Stimulated activated naive CD8-positive, alpha-beta T cell treated with anti-CD3 and anti-CD28 coated beads, Interleukin-15, amount 100 ng/mL, for 72 hours (primary cell): ENCODE results near the gene SLC24A3.

Source experiments
- ATAC-seq: fragments of 150-1000 bp; cut with Tn5 transposase; 2 replicates; pipeline ENCODE4 v1.10.0; 2021; ENCODE audit warnings: mild to moderate bottlenecking, moderate library complexity
- DNase-seq, 2 donors: peaks; one replicate each; pipeline ENCODE4 v3.0.0; 2021 to 2022
- H3K27ac Mint-ChIP-seq, 2 donors: one replicate each; pipeline ENCODE4 v1.8.0; 2022; ENCODE audit warnings: mild to moderate bottlenecking in 2 of 2, mixed read lengths in 2 of 2, moderate library complexity in 2 of 2
- H3K27me3 Mint-ChIP-seq: one replicate; pipeline ENCODE4 v1.8.0; 2022; ENCODE audit warnings: mixed read lengths
- H3K4me1 Mint-ChIP-seq: one replicate; pipeline ENCODE4 v1.8.0; 2022; ENCODE audit warnings: mild to moderate bottlenecking, mixed read lengths
- H3K4me3 Mint-ChIP-seq, 2 donors: one replicate each; pipeline ENCODE4 v1.8.0; 2022; ENCODE audit warnings: mild to moderate bottlenecking in 2 of 2, mixed read lengths in 2 of 2, moderate library complexity in 1 of 2
- H3K9me3 Mint-ChIP-seq, 2 donors: one replicate each; pipeline ENCODE4 v1.8.0; 2022; ENCODE audit warnings: mixed read lengths in 2 of 2

Gene SLC24A3

DNA sequence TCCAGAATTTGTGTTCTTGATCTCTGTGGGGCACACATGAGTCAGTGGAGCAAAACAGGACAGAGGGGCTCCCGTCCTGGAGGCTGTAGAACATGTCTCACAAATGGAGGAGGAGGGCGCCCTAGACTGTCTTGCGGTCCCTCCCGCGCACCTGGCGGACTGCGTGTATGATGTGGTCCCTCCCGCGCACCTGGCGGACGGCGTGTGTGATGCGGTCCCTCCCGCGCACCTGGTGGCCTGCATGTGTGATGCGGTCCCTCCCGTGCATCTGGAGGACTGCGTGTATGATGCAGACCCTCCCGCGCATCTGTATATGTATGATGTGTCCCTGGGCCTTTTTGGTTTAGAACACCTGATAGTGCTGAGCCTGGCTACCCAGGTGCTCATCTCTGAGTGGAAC lies 386.8 kb downstream of the SLC24A3 start:
- Mint-ChIP-seq H3K27ac (no peak overlapping the region), H3K4me1 (no peaks in the 10 kb centered on the region), H3K27me3 (no peaks in the 10 kb centered on the region)

DNA sequence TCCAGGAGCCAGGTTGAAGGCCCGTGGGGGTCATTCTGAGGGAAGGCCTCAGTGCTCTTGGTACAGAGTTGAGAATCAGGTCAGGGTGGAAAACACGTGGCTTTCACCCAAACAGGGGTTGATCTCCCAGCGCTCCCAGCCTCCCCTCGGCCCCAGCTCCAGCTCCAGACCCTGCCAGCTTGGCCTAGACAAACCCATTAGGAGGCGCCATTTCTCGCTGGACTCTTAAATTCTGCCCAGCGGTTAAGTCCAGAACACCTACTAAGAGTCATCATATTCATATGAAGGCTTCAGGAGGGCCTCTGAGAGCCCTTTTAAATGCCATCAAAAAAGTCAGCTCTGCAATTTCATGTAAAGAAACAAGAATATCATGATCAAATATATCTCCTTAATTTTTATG lies 387.6 kb downstream of the SLC24A3 start:
- DNase-seq = no peak
- Mint-ChIP-seq H3K4me3 (no peak overlapping the region), H3K9me3 (no peaks in the 10 kb centered on the region), H3K27ac (no peak overlapping the region), H3K4me1 (no peaks in the 10 kb centered on the region), H3K27me3 (no peaks in the 10 kb centered on the region)
- ATAC-seq = no peak

More for the DNA sequence above, 386.8 kb downstream of the SLC24A3 start:
- DNase-seq (no peak), ATAC-seq (peak; percentile 60)
- Mint-ChIP-seq H3K9me3 (no peaks in the 10 kb centered on the region), H3K4me3 (no peak overlapping the region)

DNA sequence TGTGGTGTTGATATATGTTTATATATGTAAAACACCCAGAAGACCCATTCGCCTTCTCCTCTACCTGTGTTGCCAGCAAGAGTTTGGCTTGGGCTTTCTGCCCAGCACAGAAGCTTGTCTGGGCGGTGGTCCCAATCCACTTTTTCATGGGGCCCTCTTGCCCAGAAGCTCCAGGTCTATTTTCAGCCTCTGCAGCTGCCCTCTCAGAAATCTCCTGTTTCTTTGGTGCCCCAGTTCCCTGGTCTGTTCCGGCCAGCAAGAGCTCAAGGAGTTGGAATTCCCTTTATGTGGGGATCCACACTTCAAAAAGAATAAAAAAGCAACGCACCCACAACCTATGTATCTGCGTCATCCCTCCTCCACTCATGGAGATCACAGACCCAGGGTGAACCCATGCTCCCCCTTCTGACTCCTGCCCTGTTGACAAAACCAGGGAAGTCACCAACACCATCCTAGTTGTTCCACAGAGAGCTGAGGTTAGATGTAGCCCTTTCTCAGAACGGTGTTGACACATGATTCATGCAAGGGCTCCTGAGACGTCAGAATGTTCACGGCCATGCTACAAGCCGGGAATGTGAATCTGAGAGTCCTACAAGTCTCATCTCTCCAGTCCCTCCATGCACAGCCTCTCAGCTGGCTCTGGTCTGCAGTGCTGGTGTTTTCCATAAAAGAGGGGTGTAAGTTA lies 388.8 kb downstream of the SLC24A3 start:
- Mint-ChIP-seq H3K4me3 (no peak overlapping the region), H3K27me3 (no peaks in the 10 kb centered on the region), H3K9me3 (no peaks in the 10 kb centered on the region), H3K4me1 (no peaks in the 10 kb centered on the region), H3K27ac (no peak overlapping the region)
- ATAC-seq (no peak), DNase-seq (no peak)

DNA sequence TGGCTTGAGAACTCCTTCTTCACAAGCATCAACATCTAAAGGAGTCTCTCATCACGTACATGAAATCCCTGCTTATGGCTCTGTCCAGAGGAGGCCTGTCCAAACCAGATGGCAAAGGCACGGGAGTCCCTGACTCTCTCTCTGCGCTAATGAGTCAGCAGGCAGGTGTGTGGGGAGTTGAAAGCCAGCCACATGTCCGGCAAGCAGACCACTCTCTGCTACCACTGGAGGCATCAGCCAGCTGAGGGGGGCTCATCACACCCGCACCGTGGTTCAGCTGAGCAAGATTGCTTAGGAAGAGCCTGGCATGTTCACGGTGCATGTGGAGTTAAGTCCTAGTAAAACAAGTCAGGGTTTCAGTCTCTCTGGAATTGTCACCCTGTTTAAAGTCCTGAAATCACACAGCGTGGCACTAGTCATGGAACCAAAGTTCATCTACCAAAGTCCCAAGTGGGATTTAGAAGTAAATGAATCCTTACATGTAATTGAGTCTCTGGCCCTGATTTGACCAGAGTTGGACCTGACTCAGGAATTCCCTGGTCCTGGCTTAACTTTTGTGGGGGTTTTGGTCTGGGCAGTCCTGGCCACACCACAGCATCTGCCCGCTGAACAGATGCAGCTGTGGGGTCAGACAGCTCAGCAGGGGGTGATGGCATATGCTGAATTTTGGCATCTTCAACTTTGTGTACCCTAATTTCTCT lies 390.4 kb downstream of the SLC24A3 start:
- H3K4me3 Mint-ChIP-seq = no peak overlapping the region
- no peaks in the 10 kb centered on the region for H3K9me3 Mint-ChIP-seq
- H3K27me3 Mint-ChIP-seq = no peaks in the 10 kb centered on the region
- DNase-seq (no peak), ATAC-seq (no peak)
- H3K4me1 Mint-ChIP-seq = no peaks in the 10 kb centered on the region
- no peak overlapping the region for H3K27ac Mint-ChIP-seq

GRCh38 chr20:19603376-19603750 lies 390.9 kb downstream of the SLC24A3 start:
- H3K9me3 Mint-ChIP-seq = no peaks in the 10 kb centered on the region
- H3K27ac Mint-ChIP-seq = no peak overlapping the region
- H3K4me1 Mint-ChIP-seq = no peaks in the 10 kb centered on the region
- H3K27me3 Mint-ChIP-seq = no peaks in the 10 kb centered on the region
- no peak overlapping the region for H3K4me3 Mint-ChIP-seq
- ATAC-seq (no peak), DNase-seq (no peak)

DNA sequence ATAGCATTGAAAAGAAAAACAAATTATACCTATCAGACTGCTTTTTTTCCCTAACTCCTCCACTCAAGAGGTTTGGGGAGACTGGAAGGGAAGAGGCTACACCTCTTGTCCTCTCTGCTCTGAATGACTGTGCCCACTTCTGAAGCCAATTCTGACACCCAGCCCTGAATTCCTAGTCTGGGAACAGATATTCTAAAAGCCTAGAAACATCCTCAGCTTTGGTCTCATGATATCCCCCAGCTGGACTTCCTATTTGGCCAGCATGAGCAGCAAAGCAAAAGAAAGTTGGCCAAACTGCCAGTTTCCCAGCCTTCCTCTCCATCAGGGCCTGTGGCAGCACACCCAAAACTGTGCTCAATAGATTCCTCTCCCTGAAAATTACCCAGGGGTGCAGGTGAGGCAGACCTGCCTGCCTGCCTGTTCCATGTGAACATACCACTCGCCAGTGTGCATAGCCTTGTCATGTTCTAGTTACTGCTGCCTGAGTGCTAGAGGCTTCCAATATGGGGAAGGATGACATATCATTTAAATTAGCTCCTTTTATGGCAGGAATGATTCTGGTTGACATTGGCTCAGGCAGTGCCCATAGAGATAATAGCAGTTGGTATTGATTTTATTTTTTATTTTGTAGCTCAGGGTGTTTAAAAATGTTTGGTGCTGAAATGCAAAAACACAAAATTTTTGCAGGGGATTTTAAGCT lies 393.5 kb downstream of the SLC24A3 start:
- Mint-ChIP-seq H3K4me3 (no peak overlapping the region), H3K9me3 (no peaks in the 10 kb centered on the region), H3K27ac (no peak overlapping the region), H3K4me1 (no peaks in the 10 kb centered on the region), H3K27me3 (peaks cover 8% of the 10 kb centered on the region)
- no peak for ATAC-seq
- no peak for DNase-seq

GRCh38 chr20:19609642-19610223 lies 397.3 kb downstream of the SLC24A3 start:
- peak overlapping the region in 1 of 2 donors; percentile 12 for H3K27ac Mint-ChIP-seq
- H3K9me3 Mint-ChIP-seq = no peaks in the 10 kb centered on the region
- peaks cover 35% of the 10 kb centered on the region for H3K27me3 Mint-ChIP-seq
- ATAC-seq (no peak), DNase-seq (no peak)
- H3K4me1 Mint-ChIP-seq = no peaks in the 10 kb centered on the region
- no peak overlapping the region for H3K4me3 Mint-ChIP-seq

- ATAC-seq (no peak), DNase-seq (no peak)
- Mint-ChIP-seq H3K27ac (no peak overlapping the region), H3K27me3 (peaks cover 62% of the 10 kb centered on the region), H3K4me1 (no peaks in the 10 kb centered on the region), H3K9me3 (no peaks in the 10 kb centered on the region), H3K4me3 (no peak overlapping the region)
Measured at GRCh38 chr20:19615629-19616028, 403.2 kb downstream of the SLC24A3 start.

DNA sequence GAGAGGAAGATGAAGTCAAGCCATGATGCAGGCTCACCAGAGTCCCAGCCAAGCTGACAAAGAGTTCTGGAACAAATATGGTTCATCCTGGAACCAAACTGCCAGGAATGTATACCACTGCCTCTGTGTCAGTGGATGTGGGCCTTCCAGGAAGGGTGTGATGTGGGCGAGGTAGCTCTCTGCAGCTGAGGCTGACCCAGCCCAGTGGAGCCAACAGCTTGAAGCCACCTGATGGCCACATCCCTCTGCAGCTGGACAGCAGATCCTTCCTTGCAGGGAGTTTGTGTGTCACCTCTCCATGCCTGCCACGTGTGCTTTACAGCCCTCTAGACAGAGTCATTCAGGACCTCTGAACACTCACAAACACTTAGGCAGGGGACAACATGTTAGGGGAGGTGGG lies 403.6 kb downstream of the SLC24A3 start:
- DNase-seq (no peak), ATAC-seq (no peak)
- Mint-ChIP-seq H3K27me3 (peaks cover 64% of the 10 kb centered on the region), H3K4me3 (no peak overlapping the region), H3K9me3 (no peaks in the 10 kb centered on the region), H3K27ac (no peak overlapping the region), H3K4me1 (no peaks in the 10 kb centered on the region)

DNA sequence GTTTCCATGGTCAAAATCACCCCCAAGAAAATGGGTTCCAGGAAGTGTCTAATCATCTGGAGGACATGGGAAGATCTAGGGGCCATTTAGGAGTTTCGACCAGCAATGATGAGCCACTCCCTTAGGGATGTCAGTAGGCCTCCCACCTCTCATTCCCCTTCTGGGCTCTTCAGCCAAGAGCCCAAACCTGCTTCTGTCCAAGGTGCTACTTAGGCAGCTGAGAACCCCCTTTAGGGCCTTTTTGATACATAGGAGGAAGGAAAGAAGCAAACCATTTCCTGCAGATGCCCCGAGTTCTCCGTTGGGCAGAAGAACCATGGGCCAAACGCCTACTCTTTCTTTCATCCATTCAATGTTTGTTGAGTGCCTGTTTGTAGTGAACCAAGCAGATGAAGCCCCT lies 404.2 kb downstream of the SLC24A3 start:
- H3K4me3 Mint-ChIP-seq = no peak overlapping the region
- H3K4me1 Mint-ChIP-seq = no peaks in the 10 kb centered on the region
- DNase-seq = no peak
- H3K27ac Mint-ChIP-seq = no peak overlapping the region
- peaks cover 68% of the 10 kb centered on the region for H3K27me3 Mint-ChIP-seq
- ATAC-seq = no peak
- no peaks in the 10 kb centered on the region for H3K9me3 Mint-ChIP-seq

GRCh38 chr20:19617256-19617655 lies 404.8 kb downstream of the SLC24A3 start:
- ATAC-seq (no peak), DNase-seq (no peak)
- Mint-ChIP-seq H3K9me3 (no peaks in the 10 kb centered on the region), H3K4me1 (no peaks in the 10 kb centered on the region), H3K4me3 (no peak overlapping the region), H3K27ac (no peak overlapping the region), H3K27me3 (peaks cover 68% of the 10 kb centered on the region)

GRCh38 chr20:19618711-19619110 lies 406.3 kb downstream of the SLC24A3 start:
- DNase-seq = no peak
- Mint-ChIP-seq H3K27ac (peak overlapping the region in 1 of 2 donors; percentile 19), H3K4me3 (no peak overlapping the region), H3K4me1 (no peaks in the 10 kb centered on the region), H3K27me3 (peaks cover 63% of the 10 kb centered on the region), H3K9me3 (peaks cover 0 to 1% of the 10 kb centered on the region in 2 donors)
- ATAC-seq = no peak

DNA sequence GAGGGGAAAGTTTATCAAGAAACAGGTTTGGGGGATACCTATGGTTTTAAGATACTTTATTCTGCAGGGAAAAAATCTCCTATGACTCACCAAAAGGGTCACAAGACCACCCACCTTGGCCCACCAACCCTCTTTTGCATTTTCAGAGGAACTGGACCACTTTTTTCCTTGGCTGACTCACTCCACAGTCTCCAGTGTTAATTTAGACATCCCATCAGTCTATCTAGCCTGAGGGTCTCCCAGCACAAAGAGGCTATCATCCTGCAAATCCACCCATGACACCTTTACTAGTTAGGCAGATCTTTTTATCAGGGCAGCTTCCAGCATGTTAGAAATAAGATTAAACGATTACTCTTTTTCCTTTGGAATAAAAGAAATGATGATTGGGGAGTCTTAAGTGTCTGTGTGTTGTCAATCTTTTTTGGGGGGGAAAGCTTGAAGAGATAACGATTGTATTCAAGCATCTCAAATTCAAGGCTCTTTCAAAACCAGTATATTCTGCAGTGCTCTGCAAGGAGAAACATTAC lies 407.5 kb downstream of the SLC24A3 start:
- Mint-ChIP-seq H3K4me3 (no peak overlapping the region), H3K4me1 (no peaks in the 10 kb centered on the region), H3K9me3 (peaks cover 11% of the 10 kb centered on the region in 2 donors), H3K27ac (no peak overlapping the region), H3K27me3 (peaks cover 53% of the 10 kb centered on the region)
- ATAC-seq (no peak), DNase-seq (no peak)

DNA sequence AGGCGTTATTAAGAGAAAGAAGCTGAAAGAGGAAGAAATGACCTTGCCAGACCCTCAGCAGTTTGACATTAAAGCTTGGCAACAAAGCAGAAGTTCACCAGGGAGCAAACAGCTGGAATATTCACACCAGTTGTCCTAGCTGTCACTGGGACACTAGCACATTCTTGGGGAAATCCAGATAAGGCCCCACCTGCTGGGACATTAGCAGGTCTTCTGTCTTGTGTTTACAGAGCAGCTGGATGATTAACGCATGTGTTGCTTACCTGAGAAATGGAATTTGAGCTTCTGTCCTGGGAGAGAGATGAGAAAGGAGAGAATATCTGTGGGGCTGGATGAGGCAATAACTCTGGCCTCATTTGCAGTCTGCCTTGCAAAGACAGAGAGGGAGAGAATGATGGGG lies 408.0 kb downstream of the SLC24A3 start:
- Mint-ChIP-seq H3K27ac (no peak overlapping the region), H3K4me1 (no peaks in the 10 kb centered on the region), H3K9me3 (peaks cover 11% of the 10 kb centered on the region in 2 donors), H3K27me3 (peaks cover 52% of the 10 kb centered on the region), H3K4me3 (no peak overlapping the region)
- no peak for DNase-seq
- ATAC-seq = no peak

DNA sequence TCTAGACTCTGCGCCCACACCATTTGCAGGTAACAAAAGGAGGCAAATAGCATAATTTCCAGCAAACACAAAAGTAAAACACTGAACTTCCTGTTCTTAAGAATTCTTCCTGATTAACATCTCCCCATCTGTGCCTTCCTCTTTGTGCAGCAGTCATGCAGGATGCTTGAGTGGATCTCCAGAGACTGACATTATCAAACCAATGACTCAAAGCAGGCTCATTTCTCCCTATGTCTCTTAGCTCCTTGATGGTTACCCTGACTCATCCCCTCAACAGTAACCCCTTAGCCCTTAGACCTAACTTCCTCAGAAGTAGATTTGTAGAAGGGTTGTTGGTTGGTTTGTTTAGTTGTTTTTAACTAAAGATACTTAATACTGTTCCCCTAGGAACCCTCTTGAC lies 408.6 kb downstream of the SLC24A3 start:
- ATAC-seq = no peak
- DNase-seq = no peak
- Mint-ChIP-seq H3K4me3 (no peak overlapping the region), H3K27me3 (peaks cover 52% of the 10 kb centered on the region), H3K4me1 (no peaks in the 10 kb centered on the region), H3K9me3 (peaks cover 11% of the 10 kb centered on the region in 2 donors), H3K27ac (no peak overlapping the region)
